Activated gamma-delta T cell (primary cell): ENCODE data around the gene NPIPA7.
"Not testable (repeated sequence)": the region's sequence is repeated elsewhere in the genome, so short reads cannot be mapped to it uniquely, and the experiment has no call there.

Source experiments
- DNase-seq: peaks from one replicate; lab custom pipeline; 2025; lab: John Stamatoyannopoulos, UW
- total RNA-seq, 2 donors: gene quantifications; one replicate each; lab custom pipeline; 2026; lab: John Stamatoyannopoulos, UW

The NPIPA7 gene
- total RNA-seq = 0 reads per million in 2 donors

DNA sequence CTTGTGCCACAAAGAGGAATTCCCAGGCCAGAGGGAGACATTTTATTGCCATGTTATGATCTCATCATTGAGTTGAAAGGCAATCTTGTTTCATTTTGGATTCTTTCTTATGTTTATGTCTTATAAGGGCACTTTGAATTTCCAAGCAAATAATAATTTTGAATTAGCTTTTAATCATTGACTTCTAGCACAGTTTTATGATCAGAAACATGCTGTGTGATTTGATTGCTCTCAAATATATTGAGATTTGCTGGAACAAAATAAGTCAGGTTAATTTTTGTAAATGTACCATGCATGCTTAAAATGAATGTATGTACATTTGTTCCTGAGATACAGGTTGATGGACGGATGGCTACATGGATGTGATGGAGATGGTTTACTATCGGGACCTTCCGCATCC, at the start of gene NPIPA7:
TSS of gene NPIPA7 (plus strand) at position 301 of the 400 bp plus-strand sequence. CDS start 105 bp downstream, outside the sequence.
- not testable (repeated sequence) for DNase-seq

DNA sequence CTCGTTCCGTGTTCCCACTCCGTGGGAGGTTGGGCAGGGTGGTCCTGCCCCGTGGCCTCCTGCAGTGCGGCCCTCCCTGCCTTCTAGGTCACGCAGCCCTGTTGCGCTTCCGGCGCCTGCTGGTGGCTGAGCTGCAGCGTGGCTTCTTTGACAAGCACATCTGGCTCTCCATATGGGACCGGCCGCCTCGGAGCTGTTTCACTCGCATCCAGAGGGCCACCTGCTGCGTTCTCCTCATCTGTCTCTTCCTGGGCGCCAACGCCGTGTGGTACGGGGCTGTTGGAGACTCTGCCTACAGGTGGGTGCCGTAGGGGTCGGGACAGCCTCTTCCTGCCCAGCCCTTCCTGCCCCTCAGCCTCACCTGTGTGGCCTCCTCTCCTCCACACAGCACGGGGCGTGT, 47.5 kb upstream of the NPIPA7 start:
- not testable (repeated sequence) for DNase-seq

DNA sequence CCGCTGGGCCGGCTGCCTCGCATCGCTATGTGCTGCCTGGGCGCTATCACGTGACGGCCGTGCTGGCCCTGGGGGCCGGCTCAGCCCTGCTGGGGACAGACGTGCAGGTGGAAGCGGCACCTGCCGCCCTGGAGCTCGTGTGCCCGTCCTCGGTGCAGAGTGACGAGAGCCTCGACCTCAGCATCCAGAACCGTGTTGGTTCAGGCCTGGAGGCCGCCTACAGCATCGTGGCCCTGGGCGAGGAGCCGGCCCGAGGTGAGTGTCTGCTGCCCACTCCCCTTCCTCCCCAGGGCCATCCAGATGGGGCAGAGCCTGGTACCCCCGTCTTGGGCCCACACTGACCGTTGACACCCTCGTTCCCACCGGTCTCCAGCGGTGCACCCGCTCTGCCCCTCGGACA, 21.4 kb upstream of the NPIPA7 start:
- not testable (repeated sequence) for DNase-seq

DNA sequence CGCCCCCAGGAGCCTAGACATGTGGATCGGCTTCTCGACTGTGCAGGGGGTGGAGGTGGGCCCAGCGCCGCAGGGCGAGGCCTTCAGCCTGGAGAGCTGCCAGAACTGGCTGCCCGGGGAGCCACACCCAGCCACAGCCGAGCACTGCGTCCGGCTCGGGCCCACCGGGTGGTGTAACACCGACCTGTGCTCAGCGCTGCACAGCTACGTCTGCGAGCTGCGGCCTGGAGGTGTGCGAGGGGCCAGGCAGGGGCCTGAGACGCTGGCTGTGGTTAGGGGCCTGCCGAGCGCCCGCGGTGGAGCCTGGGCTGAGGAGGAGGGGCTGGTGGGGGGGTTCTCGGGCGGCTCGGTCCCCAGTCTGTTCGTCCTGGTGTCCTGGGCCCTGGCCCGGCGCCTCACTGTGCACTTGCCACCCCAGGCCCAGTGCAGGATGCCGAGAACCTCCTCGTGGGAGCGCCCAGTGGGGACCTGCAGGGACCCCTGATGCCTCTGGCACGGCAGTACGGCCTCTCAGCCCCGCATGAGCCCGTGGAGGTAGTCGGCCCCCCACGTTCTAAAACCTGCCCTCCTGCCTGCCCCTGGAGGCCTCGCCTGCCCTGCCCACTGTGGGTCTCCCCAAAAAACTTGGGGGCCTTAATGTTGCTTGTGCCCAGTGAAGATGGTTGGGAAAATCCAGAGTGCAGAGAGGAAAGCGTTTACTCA, 20.2 kb upstream of the NPIPA7 start:
- DNase-seq = not testable (repeated sequence)

DNA sequence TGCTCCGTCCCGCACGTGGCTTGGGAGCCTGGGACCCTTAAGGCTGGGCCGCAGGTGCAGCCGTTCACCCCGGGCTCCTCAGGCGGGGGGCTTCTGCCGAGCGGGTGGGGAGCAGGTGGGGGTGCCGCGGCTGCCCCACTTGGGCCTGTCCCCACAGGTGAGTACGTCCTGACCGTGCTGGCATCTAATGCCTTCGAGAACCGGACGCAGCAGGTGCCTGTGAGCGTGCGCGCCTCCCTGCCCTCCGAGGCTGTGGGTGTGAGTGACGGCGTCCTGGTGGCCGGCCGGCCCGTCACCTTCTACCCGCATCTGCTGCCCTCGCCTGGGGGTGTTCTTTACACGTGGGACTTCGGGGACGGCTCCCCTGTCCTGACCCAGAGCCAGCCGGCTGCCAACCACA, 15.3 kb upstream of the NPIPA7 start:
- not testable (repeated sequence) for DNase-seq

DNA sequence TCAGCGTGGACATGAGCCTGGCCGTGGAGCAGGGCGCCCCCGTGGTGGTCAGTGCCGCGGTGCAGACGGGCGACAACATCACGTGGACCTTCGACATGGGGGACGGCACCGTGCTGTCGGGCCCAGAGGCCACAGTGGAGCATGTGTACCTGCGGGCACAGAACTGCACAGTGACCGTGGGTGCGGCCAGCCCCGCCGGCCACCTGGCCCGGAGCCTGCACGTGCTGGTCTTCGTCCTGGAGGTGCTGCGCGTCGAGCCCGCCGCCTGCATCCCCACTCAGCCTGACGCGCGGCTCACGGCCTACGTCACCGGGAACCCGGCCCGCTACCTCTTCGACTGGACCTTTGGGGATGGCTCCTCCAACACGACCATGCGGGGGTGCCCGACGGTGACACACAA, 14.8 kb upstream of the NPIPA7 start:
- not testable (repeated sequence) for DNase-seq

DNA sequence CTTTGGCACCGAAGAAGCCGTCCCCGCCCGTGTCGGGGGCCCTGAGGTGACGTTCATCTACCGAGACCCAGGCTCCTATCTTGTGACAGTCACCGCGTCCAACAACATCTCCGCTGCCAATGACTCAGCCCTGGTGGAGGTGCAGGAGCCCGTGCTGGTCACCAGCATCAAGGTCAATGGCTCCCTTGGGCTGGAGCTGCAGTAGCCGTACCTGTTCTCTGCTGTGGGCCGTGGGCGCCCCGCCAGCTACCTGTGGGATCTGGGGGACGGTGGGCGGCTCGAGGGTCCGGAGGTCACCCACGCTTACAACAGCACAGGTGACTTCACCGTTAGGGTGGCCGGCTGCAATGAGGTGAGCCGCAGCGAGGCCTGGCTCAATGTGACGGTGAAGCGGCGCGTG, 14.2 kb upstream of the NPIPA7 start:
- not testable (repeated sequence) for DNase-seq

DNA sequence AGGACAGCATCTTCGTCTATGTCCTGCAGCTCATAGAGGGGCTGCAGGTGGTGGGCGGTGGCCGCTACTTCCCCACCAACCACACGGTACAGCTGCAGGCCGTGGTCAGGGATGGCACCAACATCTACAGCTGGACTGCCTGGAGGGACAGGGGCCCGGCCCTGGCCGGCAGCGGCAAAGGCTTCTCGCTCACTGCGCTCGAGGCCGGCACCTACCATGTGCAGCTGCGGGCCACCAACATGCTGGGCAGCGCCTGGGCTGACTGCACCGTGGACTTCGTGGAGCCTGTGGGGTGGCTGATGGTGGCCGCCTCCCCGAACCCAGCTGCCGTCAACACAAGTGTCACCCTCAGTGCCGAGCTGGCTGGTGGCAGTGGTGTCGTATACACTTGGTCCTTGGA, 13.6 kb upstream of the NPIPA7 start:
- not testable (repeated sequence) for DNase-seq

DNA sequence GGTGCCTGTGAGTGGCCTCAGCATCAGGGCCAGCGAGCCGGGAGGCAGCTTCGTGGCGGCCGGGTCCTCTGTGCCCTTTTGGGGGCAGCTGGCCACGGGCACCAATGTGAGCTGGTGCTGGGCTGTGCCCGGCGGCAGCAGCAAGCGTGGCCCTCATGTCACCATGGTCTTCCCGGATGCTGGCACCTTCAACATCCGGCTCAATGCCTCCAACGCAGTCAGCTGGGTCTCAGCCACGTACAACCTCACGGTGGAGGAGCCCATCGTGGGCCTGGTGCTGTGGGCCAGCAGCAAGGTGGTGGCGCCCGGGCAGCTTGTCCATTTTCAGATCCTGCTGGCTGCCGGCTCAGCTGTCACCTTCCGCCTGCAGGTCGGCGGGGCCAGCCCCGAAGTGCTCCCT, 13.1 kb upstream of the NPIPA7 start:
- not testable (repeated sequence) for DNase-seq

DNA sequence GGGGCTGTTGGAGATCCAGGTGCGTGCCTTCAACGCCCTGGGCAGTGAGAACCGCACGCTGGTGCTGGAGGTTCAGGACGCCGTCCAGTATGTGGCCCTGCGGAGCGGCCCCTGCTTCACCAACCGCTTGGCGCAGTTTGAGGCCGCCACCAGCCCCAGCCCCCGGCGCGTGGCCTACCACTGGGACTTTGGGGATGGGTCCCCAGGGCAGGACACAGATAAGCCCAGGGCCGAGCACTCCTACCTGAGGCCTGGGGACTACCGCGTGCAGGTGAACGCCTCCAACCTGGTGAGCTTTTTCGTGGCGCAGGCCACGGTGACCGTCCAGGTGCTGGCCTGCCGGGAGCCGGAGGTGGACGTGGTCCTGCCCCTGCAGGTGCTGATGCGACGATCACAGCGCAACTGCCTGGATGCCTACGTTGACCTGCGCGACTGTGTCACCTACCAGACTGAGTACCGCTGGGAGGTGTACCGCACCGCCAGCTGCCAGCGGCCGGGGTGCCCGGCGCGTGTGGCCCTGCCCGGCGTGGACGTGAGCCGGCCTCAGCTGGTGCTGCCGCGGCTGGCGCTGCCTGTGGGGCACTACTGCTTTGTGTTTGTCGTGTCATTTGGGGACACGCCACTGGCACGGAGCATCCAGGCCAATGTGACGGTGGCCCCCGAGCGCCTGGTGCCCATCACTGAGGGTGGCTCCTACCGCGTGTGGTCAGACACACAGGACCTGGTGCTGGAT, 12.2 kb upstream of the NPIPA7 start:
- not testable (repeated sequence) for DNase-seq

DNA sequence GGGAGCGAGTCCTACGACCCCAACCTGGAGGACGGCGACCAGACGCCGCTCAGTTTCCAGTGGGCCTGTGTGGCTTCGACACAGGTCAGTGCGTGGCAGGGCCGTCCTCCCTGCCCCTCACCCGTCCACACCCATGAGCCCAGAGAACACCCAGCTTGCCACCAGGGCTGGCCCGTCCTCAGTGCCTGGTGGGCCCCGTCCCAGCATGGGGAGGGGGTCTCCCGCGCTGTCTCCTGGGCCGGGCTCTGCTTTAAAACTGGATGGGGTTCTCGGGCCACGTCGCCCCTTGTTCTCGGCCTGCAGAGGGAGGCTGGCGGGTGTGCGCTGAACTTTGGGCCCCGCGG, 11.7 kb upstream of the NPIPA7 start:
- DNase-seq = not testable (repeated sequence)

DNA sequence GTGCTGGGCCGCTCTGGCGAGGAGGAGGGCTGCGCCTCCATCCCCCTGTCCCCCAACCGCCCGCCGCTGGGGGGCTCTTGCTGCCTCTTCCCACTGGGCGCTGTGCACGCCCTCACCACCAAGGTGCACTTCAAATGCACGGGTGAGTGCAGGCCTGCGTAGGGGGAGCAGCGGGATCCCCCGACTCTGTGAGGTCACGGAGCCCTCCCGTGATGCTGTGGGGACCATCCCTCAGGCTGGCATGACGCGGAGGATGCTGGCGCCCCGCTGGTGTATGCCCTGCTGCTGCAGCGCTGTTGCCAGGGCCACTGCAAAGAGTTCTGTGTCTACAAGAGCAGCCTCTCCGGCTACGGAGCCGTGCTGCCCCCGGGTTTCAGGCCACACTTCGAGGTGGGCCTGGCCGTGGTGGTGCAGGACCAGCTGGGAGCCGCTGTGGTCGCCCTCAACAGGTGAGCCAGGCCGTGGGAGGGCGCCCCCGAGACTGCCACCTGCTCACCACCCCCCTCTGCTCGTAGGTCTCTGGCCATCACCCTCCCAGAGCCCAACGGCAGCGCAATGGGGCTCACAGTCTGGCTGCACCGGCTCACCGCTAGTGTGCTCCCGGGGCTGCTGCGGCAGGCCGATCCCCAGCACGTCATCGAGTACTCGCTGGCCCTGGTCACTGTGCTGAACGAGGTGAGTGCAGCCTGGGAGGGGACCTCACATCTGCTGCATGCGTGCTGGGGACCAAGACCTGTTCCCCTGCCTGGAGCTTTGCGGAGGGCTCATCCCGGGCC, 9.7 kb upstream of the NPIPA7 start:
- DNase-seq = not testable (repeated sequence)

DNA sequence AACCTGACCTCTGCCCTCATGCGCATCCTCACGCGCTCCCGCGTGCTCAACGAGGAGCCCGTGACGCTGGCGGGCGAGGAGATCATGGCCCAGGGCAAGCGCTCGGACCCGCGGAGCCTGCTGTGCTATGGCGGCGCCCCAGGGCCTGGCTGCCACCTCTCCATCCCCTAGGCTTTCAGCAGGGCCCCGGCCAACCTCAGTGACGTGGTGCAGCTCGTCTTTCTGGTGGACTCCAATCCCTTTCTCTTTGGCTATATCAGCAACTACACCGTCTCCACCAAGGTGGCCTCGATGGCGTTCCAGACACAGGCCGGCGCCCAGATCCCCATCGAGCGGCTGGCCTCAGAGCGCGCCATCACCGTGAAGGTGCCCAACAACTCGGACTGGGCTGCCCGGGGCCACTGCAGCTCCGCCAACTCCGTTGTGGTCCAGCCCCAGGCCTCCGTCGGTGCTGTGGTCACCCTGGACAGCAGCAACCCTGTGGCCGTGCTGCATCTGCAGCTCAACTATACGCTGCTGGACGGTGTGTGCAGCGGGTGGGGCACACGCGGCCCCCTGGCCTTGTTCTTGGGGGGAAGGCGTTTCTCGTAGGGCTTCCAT, 7.7 kb upstream of the NPIPA7 start:
- DNase-seq = not testable (repeated sequence)

DNA sequence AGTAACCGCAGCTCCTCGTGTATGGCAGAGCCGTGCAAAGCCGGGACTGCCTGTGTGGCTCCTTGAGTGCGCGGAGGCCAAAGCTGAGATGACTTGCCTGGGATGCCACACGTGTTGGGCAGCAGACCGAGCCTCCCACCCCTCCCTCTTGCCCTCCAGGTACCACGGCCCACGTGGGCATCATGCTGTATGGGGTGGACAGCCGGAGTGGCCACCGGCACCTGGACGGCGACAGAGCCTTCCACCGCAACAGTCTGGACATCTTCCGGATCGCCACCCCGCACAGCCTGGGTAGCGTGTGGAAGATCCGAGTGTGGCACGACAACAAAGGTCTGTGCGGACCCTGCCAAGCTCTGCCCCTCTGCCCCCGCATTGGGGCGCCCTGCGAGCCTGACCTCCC, 4.7 kb upstream of the NPIPA7 start:
- DNase-seq = not testable (repeated sequence)

DNA sequence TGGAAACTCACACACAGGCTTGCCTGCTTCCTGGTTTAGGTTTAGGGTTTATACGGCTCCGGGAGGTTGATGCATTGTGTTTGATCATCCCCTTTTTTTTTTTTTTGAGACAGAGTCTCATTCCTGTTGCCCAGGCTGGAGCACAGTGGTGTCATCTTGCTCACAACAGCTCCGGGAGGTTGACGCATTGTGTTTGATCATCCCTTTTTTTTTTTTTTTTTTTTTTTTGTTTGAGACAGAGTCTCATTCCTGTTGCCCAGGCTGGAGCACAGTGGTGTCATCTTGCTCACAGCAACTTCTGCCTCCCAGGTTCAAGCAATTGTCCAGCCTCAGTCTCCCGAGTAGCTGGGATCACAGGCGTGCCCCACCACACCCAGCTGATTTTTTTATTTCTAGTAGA, 20.7 kb downstream of the NPIPA7 start:
- not testable (repeated sequence) for DNase-seq

DNA sequence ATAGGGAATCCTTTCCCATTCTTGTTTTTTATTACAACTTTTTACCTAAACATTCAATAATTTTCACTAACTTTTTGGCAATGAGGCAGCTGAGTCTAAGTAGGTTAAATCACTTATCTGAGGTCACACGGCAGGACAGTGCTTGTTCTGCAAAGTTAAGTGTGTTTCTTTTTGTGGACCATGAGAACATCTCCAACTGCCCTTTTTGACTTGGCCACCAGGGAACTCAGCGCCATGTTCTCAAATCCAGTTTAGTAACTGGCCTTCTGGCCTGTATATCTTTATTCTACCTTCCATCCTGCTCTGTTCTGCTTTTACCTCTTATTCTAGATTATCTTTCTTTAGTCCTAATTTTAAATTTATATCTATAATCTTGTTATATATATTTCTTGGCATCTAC, 23.4 kb downstream of the NPIPA7 start:
- not testable (repeated sequence) for DNase-seq

DNA sequence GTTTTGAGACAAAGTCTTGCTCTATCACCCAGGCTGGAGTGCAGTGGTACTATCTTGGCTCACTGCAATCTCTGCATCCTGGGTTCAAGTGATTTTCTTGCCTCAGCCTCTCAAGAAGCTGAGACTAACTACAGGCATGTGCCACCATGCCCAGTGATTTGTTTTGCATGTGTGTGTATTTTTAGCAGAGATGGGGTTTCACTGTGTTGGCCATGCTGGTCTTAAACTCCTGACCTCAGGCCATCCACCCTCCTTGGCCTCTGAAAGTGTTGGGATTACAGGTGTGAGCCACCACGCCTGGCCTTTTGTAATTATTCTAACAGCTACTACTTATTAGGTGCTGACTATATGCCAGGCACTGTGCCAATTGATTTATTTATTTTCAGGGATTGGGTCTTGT, 25.3 kb downstream of the NPIPA7 start:
- not testable (repeated sequence) for DNase-seq

DNA sequence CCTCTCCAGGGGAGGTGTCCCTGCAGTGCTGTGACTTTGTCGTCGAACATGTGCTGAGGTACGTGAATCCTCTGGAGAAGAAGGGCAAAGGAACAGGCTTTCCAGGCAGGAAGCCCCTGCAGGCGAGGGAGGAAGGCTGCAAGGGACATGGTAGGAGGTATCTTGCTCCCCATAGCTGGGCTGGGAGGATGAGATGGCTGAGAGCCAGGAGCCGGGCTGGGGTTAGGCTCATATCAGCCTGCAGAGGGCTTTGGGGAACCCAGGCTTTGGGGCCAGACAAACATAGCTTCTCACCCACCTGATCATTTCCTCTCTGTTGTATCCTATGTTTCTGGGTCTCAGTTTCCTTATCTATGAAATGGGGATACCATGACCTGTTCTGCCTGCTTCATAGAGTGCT, 26.5 kb downstream of the NPIPA7 start:
- DNase-seq = not testable (repeated sequence)

DNA sequence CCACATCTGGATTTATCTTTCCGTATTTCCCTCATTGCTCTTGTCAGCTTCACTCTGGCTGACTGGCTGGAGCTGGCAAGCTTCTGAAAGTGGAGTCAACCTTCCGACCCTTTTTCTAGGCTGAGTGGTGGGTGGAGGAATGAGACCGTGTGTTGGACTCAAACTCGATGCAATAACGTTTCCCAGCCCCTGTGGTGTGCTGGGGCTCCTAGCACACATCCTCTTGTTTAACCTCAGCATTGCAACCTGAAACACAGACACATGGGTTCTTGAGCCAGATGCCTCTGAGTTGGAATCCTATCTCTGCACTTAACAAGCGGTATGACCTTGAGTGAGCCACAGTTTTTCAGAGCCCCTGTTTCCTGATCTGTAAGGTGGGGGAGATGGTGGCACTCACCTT, 29.5 kb downstream of the NPIPA7 start:
- DNase-seq = not testable (repeated sequence)

DNA sequence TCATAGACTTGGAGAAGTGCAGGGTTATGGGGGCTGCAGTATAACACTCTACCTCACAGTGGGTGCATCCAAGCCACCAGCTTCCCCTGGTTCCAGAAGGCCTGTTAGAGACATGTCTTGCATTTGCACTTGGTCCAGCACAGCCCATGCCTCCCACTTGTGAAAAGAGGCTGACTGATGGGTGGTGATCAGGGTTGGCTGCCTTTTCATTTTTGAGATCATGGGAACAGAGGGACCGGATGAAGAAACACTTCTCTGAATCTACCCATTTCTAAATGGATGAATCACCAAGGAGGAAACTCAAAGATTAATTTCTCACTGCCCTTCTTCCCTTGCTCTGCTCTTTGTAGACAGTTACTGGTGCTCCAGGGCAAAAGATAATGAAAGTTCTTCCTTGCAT, 34.8 kb downstream of the NPIPA7 start:
- DNase-seq = not testable (repeated sequence)

DNA sequence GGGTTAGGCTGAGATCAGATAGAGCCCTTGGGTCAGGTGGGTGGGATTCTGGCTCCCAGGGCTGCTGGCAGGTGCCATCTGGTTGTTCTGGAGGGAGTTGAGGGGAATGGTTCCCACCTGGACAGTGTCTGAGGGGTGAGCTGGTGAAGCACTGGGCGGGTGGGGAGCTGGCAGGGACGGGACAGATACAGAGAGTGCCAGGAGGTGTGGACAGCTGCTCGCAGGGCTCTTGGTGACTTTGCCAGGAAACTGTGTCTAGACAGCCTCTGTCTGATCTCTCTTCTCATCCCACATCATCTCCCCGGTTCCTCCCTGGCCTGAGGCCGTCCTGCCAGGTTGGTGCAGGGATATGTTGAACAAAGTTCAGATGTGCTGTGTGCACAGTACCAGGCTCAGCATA, 38.1 kb downstream of the NPIPA7 start:
- DNase-seq = not testable (repeated sequence)

DNA sequence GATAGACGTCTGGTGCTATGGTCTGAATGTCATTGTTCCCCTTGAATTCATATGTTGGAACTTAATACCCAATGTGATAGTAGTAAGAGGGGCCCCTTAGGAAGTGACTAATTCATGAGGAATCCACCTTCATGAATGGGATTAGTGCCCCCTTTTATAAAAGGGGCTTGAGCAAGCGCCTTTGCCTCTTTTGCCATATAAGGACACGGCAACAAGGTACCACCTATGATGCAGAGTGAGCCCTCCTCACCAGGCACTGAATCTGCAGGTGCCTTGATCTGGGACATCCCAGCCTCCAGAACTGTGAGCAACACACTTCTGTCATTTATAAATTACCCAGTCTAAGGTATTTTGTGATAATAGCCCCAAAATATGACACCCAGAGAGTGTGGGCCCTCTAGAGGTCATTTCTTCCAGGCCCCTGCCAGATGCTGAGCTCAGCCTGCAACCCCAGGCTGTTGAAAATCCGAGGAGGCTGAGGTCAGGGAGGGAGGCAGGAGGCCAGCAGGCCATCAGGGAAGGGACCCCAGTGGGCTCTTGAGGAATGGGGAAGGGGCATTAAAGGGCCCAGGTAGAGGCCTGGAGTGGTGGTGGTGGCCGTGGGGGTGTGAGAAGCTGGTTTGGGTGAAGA, 39.1 kb downstream of the NPIPA7 start:
- not testable (repeated sequence) for DNase-seq
